Measurements from ENCODE around the gene EBPL. TPM values are rescaled to one million over a fixed set of nuclear protein-coding genes. Genes with fewer than 3 reads are reported as not detected.

The EBPL gene
- total and polyA plus RNA-seq, 2 of the 4 experiments (the other 2 are of a cell fraction) = 57.9 to 65.3 TPM

DNA sequence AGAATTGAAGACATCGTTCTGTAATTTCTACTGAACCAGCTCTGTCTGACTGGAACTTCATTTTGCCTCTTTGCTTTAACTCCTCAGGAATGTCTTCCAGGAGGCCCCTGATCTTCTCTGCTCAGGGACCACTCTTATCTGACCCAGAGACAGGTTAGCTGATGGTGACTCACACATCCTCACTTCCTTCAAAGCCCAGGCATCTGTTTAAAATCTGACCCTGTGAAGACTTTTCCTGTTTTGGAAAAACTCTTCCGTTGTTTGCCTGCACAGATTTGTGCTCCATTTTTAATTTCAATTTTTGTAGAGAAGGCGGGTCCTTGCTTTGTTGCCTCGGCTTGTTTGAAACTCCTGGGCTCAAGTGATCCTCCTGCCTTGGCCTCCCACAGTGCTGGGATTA, 61.3 kb downstream of the EBPL start:
- Histone ChIP-seq H2BK20ac (ENCODE audit: low read depth, low read length) (no peak overlapping the region), H3K4me1 (ENCODE audit: control insufficient read depth, insufficient read depth, low read length) (peaks cover 5% of the 10 kb centered on the region; the same call in 1 of the 2 replicates), H2AFZ (replicated peaks; ENCODE audit: low read length, poor library complexity) (no peak overlapping the region), H3K14ac (replicated peaks; ENCODE audit: low read depth, low read length) (no peak overlapping the region), H3K23ac (ENCODE audit: low read depth, low read length) (no peak overlapping the region), H4K20me1 (ENCODE audit: insufficient read depth, low read length) (no peaks in the 10 kb centered on the region), H3K4ac (ENCODE audit: low read depth, low read length) (no peak overlapping the region), H4K91ac (ENCODE audit: insufficient read depth, low read depth, low read length) (no peak overlapping the region), H3K18ac (ENCODE audit: low read depth, low read length) (no peak overlapping the region), H2BK120ac (ENCODE audit: low read depth, low read length) (no peak overlapping the region), H2AK5ac (ENCODE audit: low read depth, low read length) (no peak overlapping the region), H3K4me2 (ENCODE audit: low read depth, low read length) (no peak overlapping the region), H3K9ac (ENCODE audit: low read depth, low read length) (no peak overlapping the region), H4K8ac (ENCODE audit: low read depth in 2 of 2, low read length in 2 of 2) (no peak overlapping the region), H3K27me3 (ENCODE audit: control insufficient read depth, insufficient read depth, low read length) (no peaks in the 10 kb centered on the region), H3K36me3 (ENCODE audit: control insufficient read depth, insufficient read depth, low read length) (no peaks in the 10 kb centered on the region), H2AK9ac (replicated peaks; ENCODE audit: low read depth, low read length, poor library complexity) (no peak overlapping the region), H3K79me1 (ENCODE audit: low read depth in 1 of 2, low read length in 2 of 2) (no peaks in the 10 kb centered on the region), H3K9me3 (ENCODE audit: control insufficient read depth, insufficient read depth, low read length) (no peaks in the 10 kb centered on the region), H4K5ac (ENCODE audit: low read depth, low read length) (no peak overlapping the region), H3K4me3 (ENCODE audit: insufficient read depth, low read depth, low read length) (no peak overlapping the region), H2BK15ac (ENCODE audit: low read depth, low read length) (no peak overlapping the region), H3K27ac (ENCODE audit: insufficient read depth, low read length) (no peak overlapping the region), H3K9me1 (ENCODE audit: insufficient read depth, low read length) (0 out of 2 replicates have a peak, but pooled peaks cover 4% of the 10 kb centered on the region), H3K56ac (ENCODE audit: extremely low read depth, insufficient read depth, low read length) (no peak overlapping the region), H2BK5ac (ENCODE audit: low read depth, low read length, poor library complexity, severe bottlenecking) (no peak overlapping the region)
- TF ChIP-seq, protein P1, sequence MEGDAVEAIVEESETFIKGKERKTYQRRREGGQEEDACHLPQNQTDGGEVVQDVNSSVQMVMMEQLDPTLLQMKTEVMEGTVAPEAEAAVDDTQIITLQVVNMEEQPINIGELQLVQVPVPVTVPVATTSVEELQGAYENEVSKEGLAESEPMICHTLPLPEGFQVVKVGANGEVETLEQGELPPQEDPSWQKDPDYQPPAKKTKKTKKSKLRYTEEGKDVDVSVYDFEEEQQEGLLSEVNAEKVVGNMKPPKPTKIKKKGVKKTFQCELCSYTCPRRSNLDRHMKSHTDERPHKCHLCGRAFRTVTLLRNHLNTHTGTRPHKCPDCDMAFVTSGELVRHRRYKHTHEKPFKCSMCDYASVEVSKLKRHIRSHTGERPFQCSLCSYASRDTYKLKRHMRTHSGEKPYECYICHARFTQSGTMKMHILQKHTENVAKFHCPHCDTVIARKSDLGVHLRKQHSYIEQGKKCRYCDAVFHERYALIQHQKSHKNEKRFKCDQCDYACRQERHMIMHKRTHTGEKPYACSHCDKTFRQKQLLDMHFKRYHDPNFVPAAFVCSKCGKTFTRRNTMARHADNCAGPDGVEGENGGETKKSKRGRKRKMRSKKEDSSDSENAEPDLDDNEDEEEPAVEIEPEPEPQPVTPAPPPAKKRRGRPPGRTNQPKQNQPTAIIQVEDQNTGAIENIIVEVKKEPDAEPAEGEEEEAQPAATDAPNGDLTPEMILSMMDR (conservative IDR thresholded peaks at IDR 0.05; ENCODE audit: low read depth, low read length) = no peak
- TF ChIP-seq CEBPB (IDR thresholded peaks at IDR 0.05; ENCODE audit: low read depth, low read length) (no peak), FOS (IDR thresholded peaks at IDR 0.05; ENCODE audit: low read depth, low read length) (no peak), NFE2L2 (IDR thresholded peaks at IDR 0.05; ENCODE audit: low read depth, low read length) (no peak), BHLHE40 (IDR thresholded peaks at IDR 0.05; ENCODE audit: low read depth, low read length) (no peak), RAD21 (IDR thresholded peaks at IDR 0.05; ENCODE audit: low read length) (no peak), RFX5 (IDR thresholded peaks at IDR 0.05; ENCODE audit: low read depth, low read length) (no peak), ELK1 (IDR thresholded peaks at IDR 0.05; ENCODE audit: borderline replicate concordance, low read depth, low read length) (no peak), POLR2A (IDR thresholded peaks at IDR 0.05; ENCODE audit: low read depth, low read length) (no peak), SMC3 (IDR thresholded peaks at IDR 0.05; ENCODE audit: low read depth, low read length) (no peak), MXI1 (IDR thresholded peaks at IDR 0.05; ENCODE audit: borderline replicate concordance, low read depth, low read length) (no peak), CHD1 (IDR thresholded peaks at IDR 0.05; ENCODE audit: low read depth, low read length) (no peak), MAFK (IDR thresholded peaks at IDR 0.05; ENCODE audit: low read depth, low read length) (no peak), RCOR1 (IDR thresholded peaks at IDR 0.05; ENCODE audit: insufficient replicate concordance, low read length) (no peak), MAZ (IDR thresholded peaks at IDR 0.05; ENCODE audit: borderline replicate concordance, low read depth, low read length) (no peak)
- TF ChIP-seq, protein P2, sequence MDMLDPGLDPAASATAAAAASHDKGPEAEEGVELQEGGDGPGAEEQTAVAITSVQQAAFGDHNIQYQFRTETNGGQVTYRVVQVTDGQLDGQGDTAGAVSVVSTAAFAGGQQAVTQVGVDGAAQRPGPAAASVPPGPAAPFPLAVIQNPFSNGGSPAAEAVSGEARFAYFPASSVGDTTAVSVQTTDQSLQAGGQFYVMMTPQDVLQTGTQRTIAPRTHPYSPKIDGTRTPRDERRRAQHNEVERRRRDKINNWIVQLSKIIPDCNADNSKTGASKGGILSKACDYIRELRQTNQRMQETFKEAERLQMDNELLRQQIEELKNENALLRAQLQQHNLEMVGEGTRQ (IDR thresholded peaks at IDR 0.05; ENCODE audit: low read depth, low read length) = no peak
- in situ Hi-C loops (cut with MboI; ENCODE audit: low sequenced_read_pairs) (no loop called here), dilution Hi-C loops (cut with HindIII; ENCODE audit: low sequenced_read_pairs, unreplicated experiment) (no loop called here), intact Hi-C loops (cut with micrococcal nuclease) (no loop called here)
- ATAC-seq (ENCODE audit: low read depth) = 0 out of 2 replicates have a peak, but pooled peaks have one; percentile 30
- peak; percentile 25 for DNase-seq
- POLR2A ChIA-PET (ENCODE audit: unreplicated experiment) = no interaction called here
- no TSS peak for BruUV-seq (replicated peaks)
- no CpG with 5 or more reads among the region's 4 CpGs for WGBS, 2 experiments (ENCODE audit: extremely low coverage in 2 of 2, insufficient read length in 1 of 2)
- CTCF ChIA-PET = no interaction called here
